ENCODE results near the gene NRP2.

DNA sequence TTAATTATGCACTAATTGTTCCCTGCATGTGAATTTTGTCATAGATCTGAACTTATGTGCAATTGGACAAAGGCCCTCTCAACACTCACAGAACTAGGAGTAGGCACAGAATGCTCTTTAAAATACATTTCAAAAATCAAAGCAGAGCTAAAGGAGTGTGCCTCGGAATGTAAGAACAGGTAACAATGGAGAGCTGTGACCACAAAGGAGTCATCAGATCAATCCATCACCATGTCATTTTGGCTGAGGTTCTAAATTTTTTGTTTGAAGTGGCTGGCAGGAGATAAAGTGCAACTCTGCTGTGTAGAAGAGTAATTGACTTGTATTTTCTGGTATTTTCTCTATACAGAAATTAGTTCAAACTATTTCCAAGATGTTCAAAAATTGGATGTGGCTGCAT, 155.4 kb downstream of the NRP2 start:
- TF ChIP-seq, protein P1, sequence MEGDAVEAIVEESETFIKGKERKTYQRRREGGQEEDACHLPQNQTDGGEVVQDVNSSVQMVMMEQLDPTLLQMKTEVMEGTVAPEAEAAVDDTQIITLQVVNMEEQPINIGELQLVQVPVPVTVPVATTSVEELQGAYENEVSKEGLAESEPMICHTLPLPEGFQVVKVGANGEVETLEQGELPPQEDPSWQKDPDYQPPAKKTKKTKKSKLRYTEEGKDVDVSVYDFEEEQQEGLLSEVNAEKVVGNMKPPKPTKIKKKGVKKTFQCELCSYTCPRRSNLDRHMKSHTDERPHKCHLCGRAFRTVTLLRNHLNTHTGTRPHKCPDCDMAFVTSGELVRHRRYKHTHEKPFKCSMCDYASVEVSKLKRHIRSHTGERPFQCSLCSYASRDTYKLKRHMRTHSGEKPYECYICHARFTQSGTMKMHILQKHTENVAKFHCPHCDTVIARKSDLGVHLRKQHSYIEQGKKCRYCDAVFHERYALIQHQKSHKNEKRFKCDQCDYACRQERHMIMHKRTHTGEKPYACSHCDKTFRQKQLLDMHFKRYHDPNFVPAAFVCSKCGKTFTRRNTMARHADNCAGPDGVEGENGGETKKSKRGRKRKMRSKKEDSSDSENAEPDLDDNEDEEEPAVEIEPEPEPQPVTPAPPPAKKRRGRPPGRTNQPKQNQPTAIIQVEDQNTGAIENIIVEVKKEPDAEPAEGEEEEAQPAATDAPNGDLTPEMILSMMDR (IDR thresholded peaks at IDR 0.05): no peak
- TF ChIP-seq POLR2AphosphoS5 (IDR thresholded peaks at IDR 0.05): no peak

Measured in esophagus muscularis mucosa (tissue), 3 donors.